ENCODE results near the gene SIM1.

- TF ChIP-seq EZH2 (IDR thresholded peaks at IDR 0.05; ENCODE audit: low read depth) (no peak), CTCF (conservative IDR thresholded peaks at IDR 0.05) (no peak)
These were observed 85.3 kb downstream of the SIM1 start for GRCh38 chr6:100379386-100379785.
